ENCODE measurements around the gene TFPI.

GRCh38 chr2:187567126-187567525, 12.9 kb upstream of the TFPI start:
- TF ChIP-seq, protein P1, sequence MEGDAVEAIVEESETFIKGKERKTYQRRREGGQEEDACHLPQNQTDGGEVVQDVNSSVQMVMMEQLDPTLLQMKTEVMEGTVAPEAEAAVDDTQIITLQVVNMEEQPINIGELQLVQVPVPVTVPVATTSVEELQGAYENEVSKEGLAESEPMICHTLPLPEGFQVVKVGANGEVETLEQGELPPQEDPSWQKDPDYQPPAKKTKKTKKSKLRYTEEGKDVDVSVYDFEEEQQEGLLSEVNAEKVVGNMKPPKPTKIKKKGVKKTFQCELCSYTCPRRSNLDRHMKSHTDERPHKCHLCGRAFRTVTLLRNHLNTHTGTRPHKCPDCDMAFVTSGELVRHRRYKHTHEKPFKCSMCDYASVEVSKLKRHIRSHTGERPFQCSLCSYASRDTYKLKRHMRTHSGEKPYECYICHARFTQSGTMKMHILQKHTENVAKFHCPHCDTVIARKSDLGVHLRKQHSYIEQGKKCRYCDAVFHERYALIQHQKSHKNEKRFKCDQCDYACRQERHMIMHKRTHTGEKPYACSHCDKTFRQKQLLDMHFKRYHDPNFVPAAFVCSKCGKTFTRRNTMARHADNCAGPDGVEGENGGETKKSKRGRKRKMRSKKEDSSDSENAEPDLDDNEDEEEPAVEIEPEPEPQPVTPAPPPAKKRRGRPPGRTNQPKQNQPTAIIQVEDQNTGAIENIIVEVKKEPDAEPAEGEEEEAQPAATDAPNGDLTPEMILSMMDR (IDR thresholded peaks at IDR 0.05) = no peak
- TF ChIP-seq MAFK (IDR thresholded peaks at IDR 0.05; ENCODE audit: partially characterized antibody) (no peak), USF2 (IDR thresholded peaks at IDR 0.05) (no peak), KDM1A (IDR thresholded peaks at IDR 0.05; ENCODE audit: low read depth) (no peak), JUNB (IDR thresholded peaks at IDR 0.05) (no peak), CHD2 (IDR thresholded peaks at IDR 0.05; ENCODE audit: low read length, partially characterized antibody) (no peak), ESRRA (IDR thresholded peaks at IDR 0.05; ENCODE audit: borderline replicate concordance, low read length) (no peak)

Measured in A549 (cell line).